Measurements from ENCODE around the gene AFG1L.

Gene AFG1L

GRCh38 chr6:108492131-108492766, 197.4 kb downstream of the AFG1L start:
- no peaks in the 10 kb centered on the region for H3K4me1 ChIP-seq (ENCODE audit: insufficient read depth, low read length)

GRCh38 chr6:108494434-108494833, 199.6 kb downstream of the AFG1L start:
- no peaks in the 10 kb centered on the region for H3K9me3 ChIP-seq (ENCODE audit: control insufficient read depth, insufficient read depth, low read length)
- no peak overlapping the region for H3K9ac ChIP-seq (ENCODE audit: low read depth, low read length)
- H3K4me1 ChIP-seq (ENCODE audit: insufficient read depth, low read length), result no peaks in the 10 kb centered on the region
- H3K36me3 ChIP-seq (ENCODE audit: insufficient read depth, low read length), result no peaks in the 10 kb centered on the region

More at GRCh38 chr6:108492131-108492766, 197.4 kb downstream of the AFG1L start:
- Histone ChIP-seq H3K36me3 (ENCODE audit: insufficient read depth, low read length) (no peaks in the 10 kb centered on the region), H3K9me3 (ENCODE audit: control insufficient read depth, insufficient read depth, low read length) (no peaks in the 10 kb centered on the region), H3K9ac (ENCODE audit: low read depth, low read length) (no peak overlapping the region)

- Histone ChIP-seq H3K9ac (ENCODE audit: low read depth, low read length) (no peak overlapping the region), H3K4me1 (ENCODE audit: insufficient read depth, low read length) (no peaks in the 10 kb centered on the region), H3K36me3 (ENCODE audit: insufficient read depth, low read length) (no peaks in the 10 kb centered on the region), H3K9me3 (ENCODE audit: control insufficient read depth, insufficient read depth, low read length) (no peaks in the 10 kb centered on the region)
Observed at GRCh38 chr6:108497883-108498282, 203.0 kb downstream of the AFG1L start.

GRCh38 chr6:108501559-108501958, 206.7 kb downstream of the AFG1L start:
- Histone ChIP-seq H3K9ac (ENCODE audit: low read depth, low read length) (no peak overlapping the region), H3K4me1 (ENCODE audit: insufficient read depth, low read length) (no peaks in the 10 kb centered on the region), H3K9me3 (ENCODE audit: control insufficient read depth, insufficient read depth, low read length) (no peaks in the 10 kb centered on the region), H3K36me3 (ENCODE audit: insufficient read depth, low read length) (no peaks in the 10 kb centered on the region; the same call in 1 of the 2 replicates)

- H3K36me3 ChIP-seq (ENCODE audit: insufficient read depth, low read length), result no peaks in the 10 kb centered on the region; the same call in 1 of the 2 replicates
- H3K9me3 ChIP-seq (ENCODE audit: control insufficient read depth, insufficient read depth, low read length), result no peaks in the 10 kb centered on the region
- H3K9ac ChIP-seq (ENCODE audit: low read depth, low read length), result no peak overlapping the region
- no peaks in the 10 kb centered on the region for H3K4me1 ChIP-seq (ENCODE audit: insufficient read depth, low read length)
Observed at GRCh38 chr6:108502832-108503231, 208.0 kb downstream of the AFG1L start.

GRCh38 chr6:108507316-108507715, 212.5 kb downstream of the AFG1L start:
- Histone ChIP-seq H3K4me1 (ENCODE audit: insufficient read depth, low read length) (no peaks in the 10 kb centered on the region), H3K9ac (ENCODE audit: low read depth, low read length) (no peak overlapping the region), H3K9me3 (ENCODE audit: control insufficient read depth, insufficient read depth, low read length) (no peaks in the 10 kb centered on the region), H3K36me3 (ENCODE audit: insufficient read depth, low read length) (no peaks in the 10 kb centered on the region; the same call in 1 of the 2 replicates)

- H3K36me3 ChIP-seq (ENCODE audit: insufficient read depth, low read length), result no peaks in the 10 kb centered on the region; the same call in 1 of the 2 replicates
- H3K9me3 ChIP-seq (ENCODE audit: control insufficient read depth, insufficient read depth, low read length), result no peaks in the 10 kb centered on the region
- no peaks in the 10 kb centered on the region for H3K4me1 ChIP-seq (ENCODE audit: insufficient read depth, low read length)
- no peak overlapping the region for H3K9ac ChIP-seq (ENCODE audit: low read depth, low read length)
Observed at GRCh38 chr6:108510461-108511319, 215.8 kb downstream of the AFG1L start.

GRCh38 chr6:108518714-108519576, 224.1 kb downstream of the AFG1L start:
- Histone ChIP-seq H3K4me1 (ENCODE audit: insufficient read depth, low read length) (no peaks in the 10 kb centered on the region), H3K9ac (ENCODE audit: low read depth, low read length) (no peak overlapping the region), H3K9me3 (ENCODE audit: control insufficient read depth, insufficient read depth, low read length) (no peaks in the 10 kb centered on the region), H3K36me3 (ENCODE audit: insufficient read depth, low read length) (no peaks in the 10 kb centered on the region)

- Histone ChIP-seq H3K4me1 (ENCODE audit: insufficient read depth, low read length) (peaks cover 10% of the 10 kb centered on the region), H3K9ac (ENCODE audit: low read depth, low read length) (no peak overlapping the region), H3K9me3 (ENCODE audit: control insufficient read depth, insufficient read depth, low read length) (no peaks in the 10 kb centered on the region), H3K36me3 (ENCODE audit: insufficient read depth, low read length) (no peaks in the 10 kb centered on the region)
Observed at GRCh38 chr6:108521616-108522107, 226.8 kb downstream of the AFG1L start.

- Histone ChIP-seq H3K9ac (ENCODE audit: low read depth, low read length) (no peak overlapping the region), H3K9me3 (ENCODE audit: control insufficient read depth, insufficient read depth, low read length) (no peaks in the 10 kb centered on the region), H3K36me3 (ENCODE audit: insufficient read depth, low read length) (no peaks in the 10 kb centered on the region), H3K4me1 (ENCODE audit: insufficient read depth, low read length) (peaks cover 10% of the 10 kb centered on the region)
Observed at GRCh38 chr6:108523697-108524096, 228.8 kb downstream of the AFG1L start.

- Histone ChIP-seq H3K9ac (ENCODE audit: low read depth, low read length) (no peak overlapping the region), H3K9me3 (ENCODE audit: control insufficient read depth, insufficient read depth, low read length) (no peaks in the 10 kb centered on the region), H3K4me1 (ENCODE audit: insufficient read depth, low read length) (peaks cover 10% of the 10 kb centered on the region), H3K36me3 (ENCODE audit: insufficient read depth, low read length) (no peaks in the 10 kb centered on the region)
Observed at GRCh38 chr6:108524528-108525248, 229.8 kb downstream of the AFG1L start.

GRCh38 chr6:108526739-108527174, 231.9 kb downstream of the AFG1L start:
- Histone ChIP-seq H3K4me1 (ENCODE audit: insufficient read depth, low read length) (peaks cover 10% of the 10 kb centered on the region), H3K36me3 (ENCODE audit: insufficient read depth, low read length) (no peaks in the 10 kb centered on the region), H3K9me3 (ENCODE audit: control insufficient read depth, insufficient read depth, low read length) (no peaks in the 10 kb centered on the region), H3K9ac (ENCODE audit: low read depth, low read length) (no peak overlapping the region)

- H3K9ac ChIP-seq (ENCODE audit: low read depth, low read length), result no peak overlapping the region
- peaks cover 10% of the 10 kb centered on the region for H3K4me1 ChIP-seq (ENCODE audit: insufficient read depth, low read length)
Observed at GRCh38 chr6:108528878-108529277, 234.0 kb downstream of the AFG1L start.

More at GRCh38 chr6:108528878-108529277, 234.0 kb downstream of the AFG1L start:
- Histone ChIP-seq H3K36me3 (ENCODE audit: insufficient read depth, low read length) (no peaks in the 10 kb centered on the region), H3K9me3 (ENCODE audit: control insufficient read depth, insufficient read depth, low read length) (no peaks in the 10 kb centered on the region)
